ENCODE results near the gene ARRDC4.

DNA sequence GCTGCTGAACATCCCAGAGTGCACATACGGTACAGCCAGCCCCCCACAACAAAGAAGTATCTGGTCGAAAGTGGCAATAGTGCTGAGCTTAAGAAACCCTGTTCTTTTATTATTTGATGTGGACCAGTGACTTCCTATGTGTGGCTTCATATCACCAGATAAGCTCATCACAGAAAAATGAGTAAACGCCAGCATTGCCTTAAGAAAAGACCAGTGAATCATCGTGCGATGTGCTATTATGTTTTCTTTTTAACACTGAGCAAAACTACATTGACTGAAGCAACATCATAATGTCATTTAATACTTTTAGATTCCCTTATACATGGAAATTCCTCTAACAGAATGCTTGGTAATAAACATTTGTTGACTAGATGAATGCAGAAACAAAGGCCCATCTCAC is 45.2 kb upstream of the ARRDC4 start:
- TF ChIP-seq, protein P1, sequence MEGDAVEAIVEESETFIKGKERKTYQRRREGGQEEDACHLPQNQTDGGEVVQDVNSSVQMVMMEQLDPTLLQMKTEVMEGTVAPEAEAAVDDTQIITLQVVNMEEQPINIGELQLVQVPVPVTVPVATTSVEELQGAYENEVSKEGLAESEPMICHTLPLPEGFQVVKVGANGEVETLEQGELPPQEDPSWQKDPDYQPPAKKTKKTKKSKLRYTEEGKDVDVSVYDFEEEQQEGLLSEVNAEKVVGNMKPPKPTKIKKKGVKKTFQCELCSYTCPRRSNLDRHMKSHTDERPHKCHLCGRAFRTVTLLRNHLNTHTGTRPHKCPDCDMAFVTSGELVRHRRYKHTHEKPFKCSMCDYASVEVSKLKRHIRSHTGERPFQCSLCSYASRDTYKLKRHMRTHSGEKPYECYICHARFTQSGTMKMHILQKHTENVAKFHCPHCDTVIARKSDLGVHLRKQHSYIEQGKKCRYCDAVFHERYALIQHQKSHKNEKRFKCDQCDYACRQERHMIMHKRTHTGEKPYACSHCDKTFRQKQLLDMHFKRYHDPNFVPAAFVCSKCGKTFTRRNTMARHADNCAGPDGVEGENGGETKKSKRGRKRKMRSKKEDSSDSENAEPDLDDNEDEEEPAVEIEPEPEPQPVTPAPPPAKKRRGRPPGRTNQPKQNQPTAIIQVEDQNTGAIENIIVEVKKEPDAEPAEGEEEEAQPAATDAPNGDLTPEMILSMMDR (IDR thresholded peaks at IDR 0.05): no peak
- no peak for TF ChIP-seq ZFX (IDR thresholded peaks at IDR 0.05; ENCODE audit: borderline replicate concordance)

All from 22Rv1 (cell line).